ENCODE measurements around the gene PAK5. TPM values are rescaled to one million over a fixed set of nuclear protein-coding genes. Genes with fewer than 3 reads are reported as not detected.

Gene PAK5
- total and polyA plus RNA-seq, 2 of the 13 experiments (the other 11 are each of a cell fraction or from before 2014, with no cell fraction given), result not detected

DNA sequence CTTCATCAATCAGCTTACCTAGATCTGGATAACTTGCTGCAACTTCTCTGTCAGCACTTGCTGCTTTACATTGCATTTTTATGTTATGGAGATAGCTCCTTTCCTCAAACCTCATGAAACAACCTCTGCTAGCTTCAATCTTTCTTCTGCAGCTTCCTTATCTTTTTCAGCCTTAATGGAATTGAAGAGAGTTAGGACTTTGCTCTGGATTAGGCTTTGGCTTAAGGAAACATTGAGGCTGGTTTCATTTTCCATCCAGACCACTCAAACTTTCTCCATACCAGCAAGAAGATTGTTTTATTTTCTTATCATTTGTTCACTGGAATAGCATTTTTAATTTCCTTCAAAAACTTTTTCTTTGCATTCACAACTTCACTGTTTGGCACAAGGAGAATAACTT is 48.8 kb upstream of the PAK5 start (continued):
- no peak for TF ChIP-seq GPN1 (CRISPR knock-in tag; IDR thresholded peaks at IDR 0.05; ENCODE audit: borderline replicate concordance)
- no peak for TF ChIP-seq MTF2 (CRISPR knock-in tag; IDR thresholded peaks at IDR 0.05; ENCODE audit: borderline replicate concordance)
- TF ChIP-seq TAF1 (CRISPR knock-in tag; IDR thresholded peaks at IDR 0.05), result no peak
- no peak for TF ChIP-seq ARID4A (CRISPR knock-in tag; IDR thresholded peaks at IDR 0.05; ENCODE audit: borderline replicate concordance)
- no peak for TF ChIP-seq SRSF1 (optimal IDR thresholded peaks at IDR 0.05; ENCODE audit: low read depth, low read length)
- TF ChIP-seq, protein P1, sequence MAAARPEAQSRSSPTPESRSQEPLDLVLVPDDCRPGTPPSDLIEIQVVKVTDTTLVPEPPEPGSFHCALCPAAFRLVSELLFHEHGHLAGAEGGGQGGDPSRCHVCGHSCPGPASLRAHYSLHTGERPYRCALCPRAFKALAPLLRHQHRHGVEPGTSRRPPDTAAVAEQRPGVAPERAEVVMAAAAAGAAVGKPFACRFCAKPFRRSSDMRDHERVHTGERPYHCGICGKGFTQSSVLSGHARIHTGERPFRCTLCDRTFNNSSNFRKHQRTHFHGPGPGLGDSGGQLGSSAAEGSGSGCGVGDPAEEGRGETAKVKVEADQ (CRISPR knock-in tag; IDR thresholded peaks at IDR 0.05; ENCODE audit: borderline replicate concordance), result no peak
- no peak for TF ChIP-seq ZGPAT (CRISPR knock-in tag; IDR thresholded peaks at IDR 0.05)
- TF ChIP-seq PHF21A (CRISPR knock-in tag; IDR thresholded peaks at IDR 0.05), result no peak
- TF ChIP-seq, protein P2, sequence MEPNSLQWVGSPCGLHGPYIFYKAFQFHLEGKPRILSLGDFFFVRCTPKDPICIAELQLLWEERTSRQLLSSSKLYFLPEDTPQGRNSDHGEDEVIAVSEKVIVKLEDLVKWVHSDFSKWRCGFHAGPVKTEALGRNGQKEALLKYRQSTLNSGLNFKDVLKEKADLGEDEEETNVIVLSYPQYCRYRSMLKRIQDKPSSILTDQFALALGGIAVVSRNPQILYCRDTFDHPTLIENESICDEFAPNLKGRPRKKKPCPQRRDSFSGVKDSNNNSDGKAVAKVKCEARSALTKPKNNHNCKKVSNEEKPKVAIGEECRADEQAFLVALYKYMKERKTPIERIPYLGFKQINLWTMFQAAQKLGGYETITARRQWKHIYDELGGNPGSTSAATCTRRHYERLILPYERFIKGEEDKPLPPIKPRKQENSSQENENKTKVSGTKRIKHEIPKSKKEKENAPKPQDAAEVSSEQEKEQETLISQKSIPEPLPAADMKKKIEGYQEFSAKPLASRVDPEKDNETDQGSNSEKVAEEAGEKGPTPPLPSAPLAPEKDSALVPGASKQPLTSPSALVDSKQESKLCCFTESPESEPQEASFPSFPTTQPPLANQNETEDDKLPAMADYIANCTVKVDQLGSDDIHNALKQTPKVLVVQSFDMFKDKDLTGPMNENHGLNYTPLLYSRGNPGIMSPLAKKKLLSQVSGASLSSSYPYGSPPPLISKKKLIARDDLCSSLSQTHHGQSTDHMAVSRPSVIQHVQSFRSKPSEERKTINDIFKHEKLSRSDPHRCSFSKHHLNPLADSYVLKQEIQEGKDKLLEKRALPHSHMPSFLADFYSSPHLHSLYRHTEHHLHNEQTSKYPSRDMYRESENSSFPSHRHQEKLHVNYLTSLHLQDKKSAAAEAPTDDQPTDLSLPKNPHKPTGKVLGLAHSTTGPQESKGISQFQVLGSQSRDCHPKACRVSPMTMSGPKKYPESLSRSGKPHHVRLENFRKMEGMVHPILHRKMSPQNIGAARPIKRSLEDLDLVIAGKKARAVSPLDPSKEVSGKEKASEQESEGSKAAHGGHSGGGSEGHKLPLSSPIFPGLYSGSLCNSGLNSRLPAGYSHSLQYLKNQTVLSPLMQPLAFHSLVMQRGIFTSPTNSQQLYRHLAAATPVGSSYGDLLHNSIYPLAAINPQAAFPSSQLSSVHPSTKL (CRISPR knock-in tag; IDR thresholded peaks at IDR 0.05), result no peak
- no peak for TF ChIP-seq ELF3 (CRISPR knock-in tag; IDR thresholded peaks at IDR 0.05)
- no peak for TF ChIP-seq ZNF598 (CRISPR knock-in tag; IDR thresholded peaks at IDR 0.05; ENCODE audit: borderline replicate concordance)
- TF ChIP-seq SAP130 (CRISPR knock-in tag; IDR thresholded peaks at IDR 0.05; ENCODE audit: low read depth), result no peak
- no peak for TF ChIP-seq ATF7 (IDR thresholded peaks at IDR 0.05)
- TF ChIP-seq ATF7 (CRISPR knock-in tag; IDR thresholded peaks at IDR 0.05), result no peak
